Measurements from ENCODE around the gene ZNF777.
"Not testable (repeated sequence)": the region's sequence is repeated elsewhere in the genome, so short reads cannot be mapped to it uniquely, and the experiment has no call there.

Gene ZNF777

DNA sequence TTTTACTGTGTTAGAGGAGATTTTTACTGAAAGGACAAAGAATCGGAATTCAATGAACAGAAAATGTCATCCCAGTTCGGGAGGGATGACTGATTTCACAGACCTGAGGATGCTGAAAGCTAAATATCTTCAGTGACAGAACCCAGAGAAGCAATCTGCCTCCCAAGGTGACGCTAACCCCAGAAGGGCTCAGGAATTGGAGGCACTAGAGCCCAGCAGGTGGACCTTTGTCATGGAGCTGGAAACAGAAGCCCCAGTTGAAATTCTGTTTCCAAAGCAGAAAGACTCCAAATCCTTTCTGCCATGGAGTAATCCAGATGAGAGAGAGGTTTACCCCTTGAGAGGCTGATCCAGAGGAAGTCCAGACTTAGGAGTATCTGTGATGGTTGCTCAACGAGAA, 74.3 kb downstream of the ZNF777 start:
- not testable (repeated sequence) for H3K4me2 ChIP-seq (ENCODE audit: low read length); H3K4ac ChIP-seq (ENCODE audit: low read depth, low read length); H2BK5ac ChIP-seq (ENCODE audit: low read depth, low read length, poor library complexity); H3K36me3 ChIP-seq (ENCODE audit: control insufficient read depth in 1 of 2, insufficient read depth in 2 of 2, low read length in 2 of 2); H3K18ac ChIP-seq (ENCODE audit: low read length); H2AFZ ChIP-seq (ENCODE audit: insufficient read depth, low read length, poor library complexity); H3K9ac ChIP-seq (ENCODE audit: low read length); H4K8ac ChIP-seq (ENCODE audit: low read depth, low read length); H3K9me3 ChIP-seq (ENCODE audit: insufficient read depth, low read depth, low read length); H3K4me1 ChIP-seq (ENCODE audit: control insufficient read depth in 1 of 2, insufficient read depth in 2 of 2, low read length in 2 of 2); H2BK12ac ChIP-seq (ENCODE audit: low read length); H4K91ac ChIP-seq (ENCODE audit: low read depth, low read length); H3K27me3 ChIP-seq (ENCODE audit: insufficient read depth, low read length); H3K79me1 ChIP-seq (ENCODE audit: low read length); H2AK5ac ChIP-seq (ENCODE audit: low read length); H4K12ac ChIP-seq (ENCODE audit: low read depth, low read length); H3K27ac ChIP-seq (ENCODE audit: low read depth, low read length); H3K23ac ChIP-seq (ENCODE audit: low read length); DNase-seq; H3K79me2 ChIP-seq (ENCODE audit: control insufficient read depth, insufficient read depth, low read length, poor library complexity); H3K14ac ChIP-seq (ENCODE audit: low read length); H2BK120ac ChIP-seq (ENCODE audit: insufficient read depth, low read length, poor library complexity); H3K4me3 ChIP-seq (ENCODE audit: low read depth, low read length)
- WGBS (ENCODE audit: extremely low coverage, insufficient coverage, insufficient read length), result no CpG with 5 or more reads among the region's 4 CpGs

DNA sequence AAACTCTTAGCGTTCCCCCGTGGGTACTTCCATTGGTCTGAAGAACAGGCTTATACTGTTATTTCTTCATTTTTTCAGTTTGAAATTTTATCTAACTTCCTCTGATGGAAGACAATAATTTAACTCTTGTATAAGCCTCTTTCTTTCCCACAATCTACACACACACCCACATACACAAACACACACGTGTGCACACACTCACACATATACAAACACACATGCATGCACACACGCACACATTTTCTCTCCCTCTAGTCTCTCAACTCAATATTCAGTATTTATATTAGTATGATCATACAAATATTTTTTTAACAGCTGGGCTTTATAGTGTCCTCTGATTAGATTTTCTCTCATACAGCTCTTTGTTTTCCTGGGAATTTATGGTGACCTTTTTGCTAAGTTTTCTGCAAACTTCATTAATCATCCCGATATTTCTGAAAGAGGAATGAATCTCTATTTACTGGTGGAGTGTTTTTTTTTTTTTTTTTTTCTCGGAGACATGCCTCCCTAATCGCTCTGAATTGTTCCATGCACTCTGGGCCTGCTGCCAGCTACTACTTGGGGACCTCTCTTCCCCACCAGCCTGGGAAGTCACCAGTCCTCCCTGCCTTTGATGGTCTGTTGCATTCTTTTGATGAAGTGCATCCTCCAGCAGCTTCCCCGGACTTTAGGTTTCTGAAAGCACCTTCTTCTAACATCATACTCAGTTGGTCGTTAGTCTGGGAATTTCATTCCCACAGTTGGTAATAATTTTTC, 75.5 kb downstream of the ZNF777 start:
- H3K79me1 ChIP-seq (ENCODE audit: low read length), result no peaks in the 10 kb centered on the region
- no peak overlapping the region for H2AFZ ChIP-seq (ENCODE audit: insufficient read depth, low read length, poor library complexity)

More for the DNA sequence above, 75.5 kb downstream of the ZNF777 start:
- H2BK5ac ChIP-seq (ENCODE audit: low read depth, low read length, poor library complexity), result no peak overlapping the region
- H3K23ac ChIP-seq (ENCODE audit: low read length), result no peak overlapping the region
- H4K91ac ChIP-seq (ENCODE audit: low read depth, low read length), result no peak overlapping the region
- no peaks in the 10 kb centered on the region for H3K4me1 ChIP-seq (ENCODE audit: control insufficient read depth in 1 of 2, insufficient read depth in 2 of 2, low read length in 2 of 2)
- H3K27me3 ChIP-seq (ENCODE audit: insufficient read depth, low read length), result no peaks in the 10 kb centered on the region
- peaks cover 3% of the 10 kb centered on the region for H3K9me3 ChIP-seq (ENCODE audit: insufficient read depth, low read depth, low read length)
- H3K14ac ChIP-seq (ENCODE audit: low read length), result no peak overlapping the region
- no peak overlapping the region for H3K18ac ChIP-seq (ENCODE audit: low read length)
- no peaks in the 10 kb centered on the region for H3K79me2 ChIP-seq (ENCODE audit: control insufficient read depth, insufficient read depth, low read length, poor library complexity)
- no peak overlapping the region for H4K8ac ChIP-seq (ENCODE audit: low read depth, low read length)
- no peak overlapping the region for H3K4ac ChIP-seq (ENCODE audit: low read depth, low read length)
- H3K4me3 ChIP-seq (ENCODE audit: low read depth, low read length), result no peak overlapping the region
- no peak overlapping the region for H2BK12ac ChIP-seq (ENCODE audit: low read length)
- H3K36me3 ChIP-seq (ENCODE audit: control insufficient read depth in 1 of 2, insufficient read depth in 2 of 2, low read length in 2 of 2), result peaks cover 0 to 1% of the 10 kb centered on the region in 2 experiments
- no peak overlapping the region for H2BK120ac ChIP-seq (ENCODE audit: insufficient read depth, low read length, poor library complexity)
- no CpG with 5 or more reads among the region's 9 CpGs for WGBS (ENCODE audit: extremely low coverage, insufficient coverage, insufficient read length)
- no peak overlapping the region for H2AK5ac ChIP-seq (ENCODE audit: low read length)
- no peak overlapping the region for H3K27ac ChIP-seq (ENCODE audit: low read depth, low read length)
- no peak overlapping the region for H3K9ac ChIP-seq (ENCODE audit: low read length)
- no peak overlapping the region for H4K12ac ChIP-seq (ENCODE audit: low read depth, low read length)
- no peak overlapping the region for H3K4me2 ChIP-seq (ENCODE audit: low read length)
- no peak for DNase-seq
